DMS153 treated with DMSO at 0.1 percent for 48 hours (cell line): ENCODE data around the gene FAM32A.

Source experiments
- DNase-seq: peaks from one replicate; lab custom pipeline; 2025; ENCODE audit not compliant: unreplicated experiment; lab: John Stamatoyannopoulos, UW

The FAM32A gene

DNA sequence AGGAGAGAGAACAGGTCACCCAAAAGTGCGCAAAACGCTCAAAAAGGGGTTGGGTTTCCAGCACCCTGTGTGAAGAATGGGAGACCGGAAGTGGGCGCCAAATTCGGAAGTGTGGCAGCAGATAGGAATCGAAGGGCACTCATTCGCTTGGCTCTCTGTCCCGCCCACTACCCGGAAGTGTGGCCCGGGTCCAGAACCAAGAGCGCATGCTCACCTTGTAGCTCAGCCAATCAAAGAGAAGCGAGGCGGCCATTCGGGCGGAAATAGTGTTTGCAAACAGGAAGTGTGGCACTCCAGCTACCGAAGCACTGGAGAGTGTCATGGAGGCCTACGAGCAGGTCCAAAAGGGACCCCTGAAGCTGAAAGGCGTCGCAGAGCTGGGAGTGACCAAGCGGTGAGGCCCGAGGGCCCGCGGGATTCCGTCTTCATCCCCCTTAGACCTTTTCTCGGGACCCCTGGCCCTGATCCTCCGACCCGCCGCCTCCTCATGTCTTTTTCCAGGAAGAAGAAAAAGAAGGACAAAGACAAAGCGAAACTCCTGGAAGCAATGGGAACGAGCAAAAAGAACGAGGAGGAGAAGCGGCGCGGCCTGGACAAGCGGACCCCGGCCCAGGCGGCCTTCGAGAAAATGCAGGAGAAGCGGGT is at the start of gene FAM32A:
Gene FAM32A, plus strand, starts transcription at position 288 of the 645 bp plus-strand sequence. Its CDS starts 33 bp downstream, at position 321.
- peak; percentile 97 for DNase-seq

DNA sequence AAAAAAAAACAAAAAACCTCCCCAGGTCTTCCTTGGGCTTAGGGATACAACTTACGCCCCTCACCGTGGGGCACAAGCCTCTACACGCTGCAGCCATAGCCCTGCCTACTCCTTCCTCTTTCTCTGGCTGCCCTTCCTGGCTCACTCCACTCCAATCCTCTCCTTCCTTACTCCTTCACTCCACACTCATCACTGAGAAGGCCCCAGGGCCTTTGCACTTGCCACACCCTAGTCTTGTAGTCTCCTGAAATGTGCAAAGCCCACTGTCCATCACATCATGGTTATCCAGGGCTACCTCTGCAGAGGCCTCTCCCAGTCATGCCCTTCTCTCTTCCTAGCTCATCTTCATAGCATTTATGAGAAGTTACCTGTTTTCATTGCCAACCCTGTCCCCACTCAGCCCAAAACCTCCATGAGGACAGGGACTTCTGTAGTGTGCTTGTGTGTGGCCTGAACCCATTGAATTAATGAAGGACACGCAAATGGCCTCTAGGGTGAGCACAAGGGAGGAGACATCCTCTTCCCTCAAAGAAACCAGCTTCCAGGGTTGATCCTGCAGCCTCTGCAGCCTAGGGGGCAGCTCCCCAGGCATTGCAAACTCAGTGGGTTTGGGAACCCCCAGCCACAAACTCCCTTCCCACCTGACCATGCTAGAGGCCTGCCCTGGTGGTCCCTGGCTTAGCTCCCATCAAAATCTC is 49.6 kb upstream of the FAM32A start:
- no peak for DNase-seq

DNA sequence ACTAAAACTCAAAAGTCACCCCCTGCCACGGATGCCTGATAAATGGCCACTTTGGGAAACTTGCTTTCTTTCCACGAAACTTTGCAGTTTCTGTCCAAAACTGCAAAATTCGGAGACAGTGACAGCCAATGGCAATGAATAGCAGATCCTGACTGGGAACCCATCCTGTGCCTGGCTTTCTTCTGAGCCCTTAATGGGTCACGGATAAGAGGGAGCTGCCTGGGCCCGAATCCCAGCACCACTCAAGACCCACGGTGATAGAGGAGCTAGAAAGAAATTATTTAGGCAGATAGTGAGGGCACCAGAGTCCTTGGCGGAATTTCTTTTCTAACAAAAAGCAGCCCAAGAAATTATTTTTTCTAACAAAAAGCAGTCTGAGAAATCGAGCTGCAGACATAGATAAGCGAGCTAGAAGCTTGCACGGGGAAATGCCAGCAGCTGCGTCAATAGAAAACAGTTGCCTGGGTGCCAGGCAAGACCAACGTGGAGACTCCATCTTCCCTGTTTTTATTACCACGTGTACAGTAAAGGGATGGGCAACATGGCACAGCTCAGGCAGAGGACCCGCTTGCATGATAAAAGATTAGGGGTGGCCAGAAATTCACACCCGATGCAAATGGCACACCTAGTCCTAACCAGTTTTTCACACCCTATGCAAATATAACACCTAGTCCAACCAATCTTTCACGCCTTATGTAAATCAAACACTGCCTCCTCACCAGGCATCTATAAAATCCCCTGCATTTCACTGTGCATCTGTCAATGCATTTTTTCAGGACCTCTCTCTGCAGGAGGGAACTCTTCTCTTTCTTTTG is 48.8 kb upstream of the FAM32A start:
- DNase-seq: no peak

DNA sequence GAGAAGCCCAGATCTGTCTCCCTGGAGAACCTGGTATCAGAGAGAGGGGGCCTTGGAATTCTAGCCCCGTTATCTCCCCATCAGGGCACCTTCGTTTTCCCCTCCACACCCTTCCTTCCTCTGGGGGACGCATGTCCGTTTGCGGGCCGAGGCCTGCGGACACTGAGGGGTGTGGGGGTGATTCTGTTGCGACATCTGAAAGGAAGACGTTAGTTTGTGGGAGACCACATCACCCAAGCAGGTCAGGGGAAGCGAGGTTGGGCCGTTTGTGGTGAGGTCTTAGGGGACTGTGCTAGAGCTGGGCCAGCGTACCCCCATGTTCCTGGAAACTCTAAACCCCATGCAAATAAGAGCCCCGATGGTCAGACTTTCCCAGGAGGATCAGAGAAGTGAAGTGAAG is 45.5 kb upstream of the FAM32A start:
- DNase-seq: no peak

DNA sequence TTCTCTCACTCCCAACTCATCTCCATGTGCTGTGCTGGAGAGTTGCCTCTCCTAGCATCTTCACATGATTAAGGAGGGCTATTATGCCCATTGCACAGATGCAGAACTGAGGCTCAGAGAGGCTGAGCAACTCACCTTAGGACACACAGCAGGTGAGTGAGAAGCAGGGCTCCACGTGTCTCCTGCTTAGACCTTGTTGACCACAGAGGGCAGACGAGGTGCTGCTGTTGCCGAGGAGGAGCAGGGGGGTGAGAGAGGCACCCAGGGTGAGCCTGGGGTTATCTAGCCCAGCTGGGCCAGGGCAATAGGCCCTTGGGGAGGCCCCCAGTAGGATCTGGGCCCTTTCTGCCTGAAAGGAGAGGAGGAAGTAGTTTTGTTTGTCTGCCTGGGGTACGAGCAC is 44.2 kb upstream of the FAM32A start:
- DNase-seq: no peak

DNA sequence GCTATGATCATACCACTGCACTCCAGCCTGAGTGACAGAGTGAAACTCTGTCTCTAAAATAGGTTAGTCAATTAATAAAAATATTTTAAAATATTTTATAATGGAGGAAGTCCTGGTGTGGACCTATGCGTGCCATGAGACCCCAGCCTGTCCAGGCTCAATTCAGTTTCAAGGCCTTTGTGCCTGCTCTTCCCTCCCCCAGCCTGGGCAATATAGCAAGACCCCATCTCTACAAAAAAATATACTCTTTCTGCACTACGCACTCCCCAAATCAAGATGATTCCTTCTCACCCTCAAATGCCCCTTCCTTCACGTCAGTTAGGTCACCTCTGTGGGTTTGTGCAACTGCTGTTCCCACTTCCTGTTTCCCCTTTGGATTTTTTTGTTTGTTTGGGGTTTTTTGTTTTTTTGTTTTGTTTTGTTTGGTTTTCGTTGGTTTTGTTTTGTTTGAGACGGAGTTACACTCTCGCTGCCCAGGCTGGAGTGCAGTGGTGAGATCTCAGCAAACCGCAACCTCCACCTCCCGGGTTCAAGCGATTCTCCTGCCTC is 43.1 kb upstream of the FAM32A start:
- no peak for DNase-seq

DNA sequence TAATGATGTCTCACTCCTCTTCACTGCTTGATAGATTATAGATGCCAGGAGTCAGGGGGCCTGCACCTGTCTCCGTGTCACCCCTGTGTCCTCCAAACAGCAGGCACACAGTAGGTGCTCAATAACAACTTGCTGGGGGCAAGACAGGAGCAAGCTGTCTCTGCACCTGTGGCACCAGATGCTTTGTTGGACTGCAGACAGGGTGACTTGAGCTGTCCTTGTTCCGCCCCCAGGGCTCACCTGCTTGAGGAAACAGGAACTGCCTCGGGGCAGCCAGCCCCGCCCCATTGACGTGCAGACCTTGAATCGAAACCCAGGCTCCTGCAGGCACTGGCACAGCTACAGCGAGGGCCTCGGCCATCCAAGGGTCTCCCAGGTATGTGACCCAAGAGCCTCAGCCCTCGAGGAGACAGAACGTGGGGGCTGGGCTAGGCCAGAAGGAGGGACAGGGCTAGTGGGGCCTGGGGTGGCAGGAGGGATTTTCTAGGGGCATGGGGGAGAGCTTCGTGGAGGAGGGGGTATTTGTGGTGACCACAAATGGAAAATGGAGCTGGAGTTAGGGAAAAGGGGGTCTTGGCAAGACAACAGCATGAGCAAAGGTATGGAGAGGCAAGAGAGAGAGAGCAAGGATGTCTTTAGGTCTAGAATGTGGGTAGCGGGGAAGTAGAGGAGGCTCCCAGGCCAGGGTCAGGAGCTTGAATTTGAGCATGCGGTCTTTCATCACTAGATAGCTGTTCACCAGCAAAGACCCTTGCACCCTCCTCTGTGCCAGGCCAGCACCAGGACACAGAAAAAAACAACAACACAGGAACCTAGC is 41.6 kb upstream of the FAM32A start, which contains the start of gene HSH2D:
Gene HSH2D, plus strand, starts transcription at position 287 of the 817 bp plus-strand sequence. CDS start 5,066 bp downstream, outside the sequence.
- DNase-seq: peak; percentile 62

DNA sequence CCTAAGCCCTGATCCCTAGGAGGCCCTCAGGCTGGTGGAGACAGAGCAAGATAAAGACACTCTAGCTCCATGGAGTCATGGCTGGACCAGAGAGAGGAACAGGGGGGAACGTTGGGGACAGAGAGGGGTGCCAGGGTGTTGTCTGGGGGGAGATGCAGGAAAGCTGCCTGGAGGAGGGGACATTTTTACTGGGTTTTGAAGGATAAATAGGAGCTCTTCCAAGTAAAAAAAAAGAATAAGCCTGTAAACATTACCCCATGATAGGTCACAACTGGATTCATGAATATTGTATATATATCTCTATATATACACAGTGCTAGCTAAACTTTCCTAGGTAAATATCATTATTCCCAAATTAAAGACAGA is 41.0 kb upstream of the FAM32A start:
- DNase-seq: no peak

DNA sequence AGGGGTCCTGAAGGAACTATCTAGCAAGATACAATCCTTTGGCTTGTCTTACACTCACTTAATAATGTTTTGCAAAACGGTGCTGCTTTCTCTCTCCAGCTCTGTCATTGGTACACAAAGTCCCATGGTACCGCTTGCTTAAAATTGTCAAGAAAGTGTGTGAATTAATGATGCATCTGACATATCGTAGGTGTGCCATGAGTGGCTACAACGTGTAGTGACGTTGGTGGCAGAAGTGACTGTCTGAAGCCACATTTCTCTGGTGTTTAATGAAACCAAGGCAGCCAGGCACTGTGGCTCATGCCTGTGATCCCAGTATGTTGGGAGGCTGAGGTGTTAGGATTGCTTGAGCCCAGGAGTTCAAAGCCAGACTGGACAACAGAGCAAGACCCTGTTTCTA is 39.1 kb upstream of the FAM32A start:
- no peak for DNase-seq

DNA sequence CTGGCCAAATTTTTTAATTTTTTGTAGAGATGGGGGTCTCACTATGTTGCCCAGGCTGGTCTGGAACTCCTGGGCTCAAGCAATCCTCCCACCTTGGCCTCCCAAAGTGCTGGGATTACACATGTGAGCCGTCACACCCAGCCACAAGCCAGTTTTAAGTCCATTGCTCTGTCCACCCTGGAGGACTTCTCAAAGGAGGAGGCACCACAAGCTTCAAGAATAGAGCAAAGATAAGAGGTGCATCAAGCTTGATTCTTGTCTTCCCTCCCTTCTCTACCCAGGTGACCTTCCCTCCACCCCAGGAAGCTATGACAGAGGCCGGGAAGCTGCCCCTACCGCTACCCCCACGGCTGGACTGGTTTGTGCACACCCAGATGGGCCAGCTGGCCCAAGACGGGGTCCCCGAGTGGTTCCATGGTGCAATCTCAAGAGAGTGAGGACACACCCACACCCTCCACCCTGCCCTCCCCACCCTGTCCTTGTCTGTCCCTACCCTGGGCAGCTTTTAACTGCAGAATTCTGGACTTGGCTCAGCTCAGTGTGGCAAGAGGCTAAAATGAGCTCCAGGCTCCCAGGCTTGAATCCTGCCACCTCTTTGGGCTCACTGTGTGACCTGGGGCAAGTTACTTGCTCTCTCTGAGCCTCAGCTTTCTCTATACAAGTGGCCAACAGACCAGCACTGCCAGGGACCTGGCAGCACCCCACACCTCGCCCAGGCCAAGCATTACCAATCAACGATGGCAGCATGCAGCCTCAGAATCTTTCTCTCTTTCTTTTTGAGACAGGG is 36.6 kb upstream of the FAM32A start:
- DNase-seq: no peak

DNA sequence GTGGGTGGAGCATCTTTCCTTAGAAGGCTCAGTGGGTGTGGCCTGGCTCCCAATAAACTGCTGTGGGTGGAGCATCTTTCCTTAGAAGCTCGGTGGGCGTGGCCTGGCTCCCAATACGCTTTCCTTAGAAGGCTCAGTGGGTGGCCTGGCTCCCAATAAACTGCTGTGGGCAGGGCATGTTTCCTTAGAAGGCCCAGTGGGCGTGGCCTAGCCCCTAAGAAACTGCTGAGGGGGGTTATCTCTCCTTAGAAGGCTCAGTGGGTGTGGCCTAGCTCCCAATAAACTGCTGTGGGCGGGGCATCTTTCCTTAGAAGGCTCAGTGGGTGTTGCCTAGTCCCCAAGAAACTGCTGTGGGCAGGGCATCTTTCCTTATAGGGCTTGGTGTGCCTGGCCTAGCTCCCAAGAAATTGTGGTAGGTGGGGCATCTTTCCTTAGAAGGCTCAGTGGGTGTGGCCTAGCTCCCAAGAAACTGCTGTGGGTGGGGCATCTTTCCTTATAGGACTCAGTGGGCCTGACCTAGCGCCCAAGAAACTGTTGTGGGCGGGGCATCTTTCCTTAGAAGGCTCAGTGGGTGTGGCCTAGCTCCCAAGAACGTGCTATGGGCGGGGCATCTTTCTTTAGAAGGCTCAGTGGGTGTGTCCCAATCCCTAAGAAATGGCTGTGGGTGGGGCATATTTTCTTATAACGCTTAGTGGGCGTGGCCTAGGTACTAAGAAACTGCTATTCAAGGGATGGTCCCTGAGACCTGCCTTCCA is 31.5 kb upstream of the FAM32A start:
- DNase-seq: no peak

DNA sequence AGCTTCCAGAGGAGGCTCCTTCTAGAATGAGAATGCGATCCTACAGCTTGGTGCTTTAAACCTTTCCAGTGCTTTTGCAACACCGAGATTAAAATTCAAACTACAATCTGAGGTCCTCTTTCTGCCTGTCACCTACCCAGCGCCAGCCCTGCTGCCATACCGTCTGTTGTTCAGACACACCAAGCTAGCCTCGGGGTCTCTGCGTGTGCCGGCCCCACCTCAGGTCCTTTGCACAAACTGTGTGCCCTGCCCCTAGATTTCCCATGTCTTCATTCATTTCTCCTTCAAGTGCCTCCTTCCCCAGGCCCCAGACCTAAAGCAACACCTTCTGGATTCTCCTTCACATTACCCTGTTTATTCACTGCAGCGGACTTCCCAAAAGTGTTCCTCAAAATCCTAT is 30.7 kb upstream of the FAM32A start:
- no peak for DNase-seq

DNA sequence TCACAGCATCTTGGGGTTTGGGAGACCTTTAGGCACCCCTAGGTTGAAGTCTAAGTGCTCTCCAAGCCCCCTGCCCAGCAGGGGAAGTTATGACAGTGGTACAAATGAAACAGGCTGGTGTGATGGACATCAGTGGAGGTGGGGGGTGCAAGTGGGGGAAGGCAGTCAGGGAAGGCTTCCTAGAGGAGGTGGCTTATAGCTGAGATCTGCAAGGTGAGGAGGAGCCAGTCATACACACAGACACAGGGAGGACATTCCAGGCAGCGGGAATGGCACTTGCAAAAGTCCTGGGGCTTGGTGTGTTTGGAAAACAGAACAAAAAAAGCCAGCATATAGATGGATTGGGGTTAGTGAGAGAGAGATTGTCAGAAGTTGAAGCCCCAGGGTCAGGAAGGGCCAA is 30.1 kb upstream of the FAM32A start:
- no peak for DNase-seq

DNA sequence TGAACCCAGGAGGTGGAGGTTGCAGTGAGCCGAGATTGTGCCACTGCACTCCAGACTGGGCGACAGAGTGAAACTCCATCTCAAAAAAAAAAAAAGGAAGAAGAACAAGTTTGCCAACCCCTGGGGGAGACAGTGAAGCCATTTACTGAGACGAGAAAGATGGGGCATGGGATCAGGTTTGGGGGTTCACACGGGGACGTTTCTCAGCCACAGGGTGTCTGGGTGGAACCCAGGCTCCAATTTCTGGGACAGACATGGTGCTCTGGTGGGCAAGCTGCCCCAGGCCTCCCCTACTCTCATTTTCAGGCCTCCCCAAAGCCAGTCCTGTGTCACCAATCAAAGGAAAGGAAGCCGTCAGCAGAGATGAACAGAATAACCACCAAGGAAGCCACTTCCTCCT is 28.3 kb upstream of the FAM32A start:
- DNase-seq: no peak

DNA sequence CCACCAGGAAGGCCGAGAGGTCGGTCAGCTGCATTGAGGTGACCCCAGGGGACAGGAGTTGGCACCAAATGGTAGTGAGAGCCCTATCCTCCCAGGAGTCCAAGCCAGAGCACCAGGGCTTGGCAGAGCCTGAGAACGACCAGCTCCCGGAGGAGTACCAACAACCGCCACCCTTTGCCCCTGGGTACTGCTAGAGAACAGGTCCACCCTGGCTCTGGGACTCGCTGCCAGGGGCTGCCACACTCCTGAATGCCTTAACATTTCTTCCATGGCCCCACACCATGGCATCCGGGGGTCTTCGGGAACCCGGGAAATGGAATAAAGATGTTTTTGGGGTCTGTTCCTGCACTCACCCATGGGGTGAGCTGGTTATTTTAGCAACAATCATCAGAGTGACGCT is 27.6 kb upstream of the FAM32A start:
- DNase-seq: no peak

DNA sequence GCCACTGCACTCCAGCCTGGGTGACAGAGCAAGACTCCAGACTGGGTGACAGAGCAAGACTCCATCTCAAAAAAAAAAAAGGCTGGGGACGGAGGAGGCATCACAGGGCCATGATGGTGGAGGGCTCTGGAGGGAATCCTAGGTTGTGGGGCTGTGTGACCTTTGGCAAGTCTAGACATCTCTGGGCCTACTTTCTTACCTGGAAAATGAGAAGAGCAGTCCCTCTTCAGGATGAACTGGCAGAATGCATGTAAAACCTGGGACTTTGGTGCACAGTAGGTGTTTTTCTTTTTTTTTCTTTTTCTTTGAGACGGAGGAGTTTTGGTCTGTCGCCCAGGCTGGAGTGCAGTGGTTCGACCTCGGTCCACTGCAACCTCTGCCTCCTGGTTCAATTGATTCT is 25.6 kb upstream of the FAM32A start:
- no peak for DNase-seq

DNA sequence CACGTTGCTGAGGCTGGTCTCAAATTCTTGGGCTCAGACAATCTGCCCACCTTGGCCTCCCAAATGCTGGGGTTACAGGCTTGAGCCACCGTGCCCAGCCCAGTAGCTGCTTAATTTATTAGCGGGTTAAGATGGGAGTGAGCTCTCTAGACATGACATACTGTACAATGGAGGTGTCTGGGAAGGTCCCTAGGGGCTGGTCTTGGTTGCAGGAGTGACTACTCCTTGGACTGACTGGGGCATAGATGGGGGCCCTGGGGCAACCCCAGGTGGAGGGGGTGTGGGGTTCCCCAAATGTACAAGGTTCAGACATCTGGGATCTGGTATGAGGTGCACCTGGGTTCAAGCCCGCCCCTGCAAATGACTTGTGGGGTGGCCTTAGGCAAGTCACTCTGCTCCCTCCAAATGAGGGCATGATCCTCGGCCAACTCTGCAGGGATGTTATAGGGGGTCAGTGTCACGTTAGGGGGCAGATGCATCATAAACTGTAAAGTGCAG is 24.7 kb upstream of the FAM32A start:
- no peak for DNase-seq

DNA sequence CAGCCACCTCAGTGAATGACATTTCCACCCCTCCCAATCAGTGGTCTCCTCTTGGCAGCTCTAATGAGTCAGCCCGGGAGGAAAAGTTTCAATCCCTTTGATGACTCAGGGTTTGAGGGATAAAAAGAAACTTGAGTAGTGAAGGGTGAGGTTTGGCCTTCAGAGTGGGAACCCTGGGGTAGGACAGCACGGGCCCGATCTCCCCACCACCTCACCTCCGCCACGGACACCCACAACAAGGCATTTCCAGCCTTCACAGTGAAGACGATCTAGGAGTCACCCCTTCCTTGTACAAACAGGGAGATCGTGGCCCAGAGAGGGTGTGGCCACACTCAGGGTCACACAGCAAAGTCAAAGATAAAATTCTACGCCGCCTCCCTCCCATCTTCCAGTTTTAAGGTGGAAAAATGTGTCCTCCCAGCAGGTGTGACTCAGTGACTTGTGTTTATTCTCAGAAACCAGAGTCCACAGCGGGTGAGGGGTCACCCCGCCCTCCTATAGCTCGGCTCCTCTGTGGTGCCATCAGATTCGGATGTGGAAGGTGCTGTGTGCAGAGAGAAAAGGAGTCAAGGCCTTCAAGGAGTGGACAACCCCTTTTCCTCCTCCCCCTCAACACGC is 24.2 kb upstream of the FAM32A start:
- DNase-seq: no peak

DNA sequence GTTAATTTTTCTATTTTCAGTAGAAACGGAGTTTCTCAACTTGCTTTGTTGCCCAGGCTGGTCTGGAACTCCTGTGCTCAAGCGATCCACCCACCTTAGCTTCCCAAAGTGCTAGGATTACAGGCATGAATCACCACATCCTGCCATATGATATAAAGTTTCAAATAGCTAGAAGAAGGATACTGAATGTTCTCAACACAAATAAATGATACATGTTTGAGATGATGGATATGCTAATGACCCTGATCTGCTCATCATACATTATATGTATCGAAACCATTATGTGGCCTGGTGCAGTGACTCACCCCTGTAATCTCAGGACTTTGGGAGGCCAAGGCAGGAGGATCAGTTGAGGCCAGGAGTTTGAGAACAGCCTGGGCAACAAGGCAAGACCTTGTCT is 23.4 kb upstream of the FAM32A start:
- DNase-seq: no peak
